Sigmoid colon (tissue), 7 donors: Measurements from ENCODE around the gene LGALS7B. TPM values are rescaled to one million over a fixed set of nuclear protein-coding genes. Genes with fewer than 3 reads are reported as not detected.

ENCODE experiments used
- DNase-seq: peaks from one replicate; pipeline ENCODE4 v3.0.0-alpha.2; 2019
- H3K27ac ChIP-seq, 4 donors: fragments of 200-600 bp; sonication (generic); one replicate each; pipeline ENCODE4 v1.5.1; 2016 to 2019; ENCODE audit warnings: mild to moderate bottlenecking in 1 of 4
- H3K27me3 ChIP-seq, 3 donors: fragments of 200-600 bp; sonication (generic); one replicate each; pipeline ENCODE4 v1.5.1; 2019; ENCODE audit warnings: mild to moderate bottlenecking in 1 of 3
- H3K36me3 ChIP-seq, 4 donors: fragments of 200-600 bp; sonication (generic); one replicate each; pipeline ENCODE4 v1.5.1; 2016 to 2019
- H3K4me1 ChIP-seq, 4 donors: fragments of 200-600 bp; sonication (generic); one replicate each; pipeline ENCODE4 v1.5.1; 2017 to 2019
- H3K4me3 ChIP-seq, 4 donors: fragments of 200-600 bp; sonication (generic); one replicate each; pipeline ENCODE4 v1.5.1; 2017 to 2019; ENCODE audit warnings: mild to moderate bottlenecking in 2 of 4, moderate library complexity in 1 of 4
- H3K9me3 ChIP-seq, 4 donors: fragments of 200-600 bp in 3 of 4; sonication (generic) in 3 of 4; one replicate each; pipeline versions ENCODE4 v1.5.1 to v1.6.1; 2013 to 2019
- CTCF ChIP-seq, 4 experiments: fragments of 450-650 bp in 3 of 4; fragments of 200-600 bp in 1 of 4; IDR thresholded peaks; one replicate each; pipeline ENCODE4 v1.5.1; 2016 to 2019; ENCODE audit warnings: antibody characterized with exemption in 4 of 4, mild to moderate bottlenecking in 3 of 4, moderate library complexity in 2 of 4
- EP300 ChIP-seq, 4 donors: sonication (generic); formaldehyde crosslinking; IDR thresholded peaks; one replicate each; pipeline ENCODE4 v1.6.1; 2017; ENCODE audit warnings: antibody characterized with exemption in 4 of 4
- POLR2A ChIP-seq, 2 donors: fragments of 450-650 bp; IDR thresholded peaks; one replicate each; pipeline ENCODE4 v1.6.1; 2016; ENCODE audit warnings: antibody characterized with exemption in 2 of 2, mild to moderate bottlenecking in 2 of 2, moderate library complexity in 2 of 2
- POLR2AphosphoS5 ChIP-seq, 4 donors: sonication (generic); formaldehyde crosslinking; IDR thresholded peaks; one replicate each; pipeline ENCODE4 v1.6.1; 2017; ENCODE audit warnings: antibody characterized with exemption in 4 of 4
- WGBS, 2 donors: extraction: QIAGEN DNeasy Blood & Tissue Kit; methylation state at CpG; one replicate each; pipeline ENCODE4 v1.1.7; 2013; 5-methylcytosine and 5-hydroxymethylcytosine counted together
- intact Hi-C: fragments of 100-400 bp; cut with DNase I; formaldehyde crosslinking; loops from one replicate; pipeline ENCODE4 v1.15.1; 2023
- polyA plus RNA-seq, 3 donors: library from polyadenylated mRNA; stranded (reverse); fragments of 200-250 nt; gene quantifications; one replicate each; pipeline ENCODE4 v1.2.3, GENCODE V29; 2013
- total RNA-seq, 4 donors: library from RNA; depleted of rRNA; stranded (reverse); fragments of >200 nt; gene quantifications; one replicate each; pipeline ENCODE4 v1.1.0, GENCODE V29; 2016
- donor health status: healthy with polysubstance abuse.
- donor health status: Bipolar disorder and iron deficiency.
- donor health status: healthy.

The LGALS7B gene
- total and polyA plus RNA-seq, 7 donors, result 1.2 to 3.0 TPM; not detected in 5

GRCh38 chr19:38834104-38834490 is 45.1 kb downstream of the LGALS7B start:
- intact Hi-C loops, result loop anchor here (5.0 to 10.0 kb wide), 3 partner anchors 97 to 189 kb away; partner anchors contain the start of gene ACTN4
- no peak for DNase-seq

GRCh38 chr19:38834590-38834989 is 45.6 kb downstream of the LGALS7B start:
- intact Hi-C loops, result loop anchor here (5.0 to 10.0 kb wide), 3 partner anchors 97 to 190 kb away; partner anchors contain the start of gene ACTN4
- H3K9me3 ChIP-seq, result no peaks in the 10 kb centered on the region
- TF ChIP-seq EP300 (IDR thresholded peaks at IDR 0.05), result no peak
- no peak for TF ChIP-seq CTCF (IDR thresholded peaks at IDR 0.05)
- no peak for TF ChIP-seq POLR2AphosphoS5 (IDR thresholded peaks at IDR 0.05)
- no peak for TF ChIP-seq POLR2A (IDR thresholded peaks at IDR 0.05)
- no peaks in the 10 kb centered on the region for H3K27me3 ChIP-seq
- 94 to 95% methylated on average over 6 of the region's 6 CpGs for WGBS, 2 donors
- H3K27ac ChIP-seq, result peak overlapping the region; percentile 6 to 98 (median 78)
- peaks cover 25 to 53% (median 39%) of the 10 kb centered on the region in 4 donors for H3K36me3 ChIP-seq
- H3K4me3 ChIP-seq, result no peak overlapping the region
- H3K4me1 ChIP-seq, result peaks cover 0 to 39% (median 33%) of the 10 kb centered on the region in 4 donors
- no peak for DNase-seq

More at GRCh38 chr19:38834104-38834490, 45.1 kb downstream of the LGALS7B start:
- no peaks in the 10 kb centered on the region for H3K27me3 ChIP-seq
- WGBS, 2 donors, result 89% methylated on average over 4 of the region's 4 CpGs
- H3K36me3 ChIP-seq, result peaks cover 20 to 53% (median 39%) of the 10 kb centered on the region in 4 donors
- TF ChIP-seq POLR2AphosphoS5 (IDR thresholded peaks at IDR 0.05) (no peak), CTCF (IDR thresholded peaks at IDR 0.05) (no peak), EP300 (IDR thresholded peaks at IDR 0.05) (no peak), POLR2A (IDR thresholded peaks at IDR 0.05) (no peak)
- H3K4me3 ChIP-seq, result no peak overlapping the region
- peaks cover 0 to 41% (median 33%) of the 10 kb centered on the region in 4 donors for H3K4me1 ChIP-seq
- peak overlapping the region in 3 of 4 donors; percentile 92 to 98 (median 96) for H3K27ac ChIP-seq
- no peaks in the 10 kb centered on the region for H3K9me3 ChIP-seq

GRCh38 chr19:38836159-38836982 is 47.4 kb downstream of the LGALS7B start:
- no peak for TF ChIP-seq POLR2AphosphoS5 (IDR thresholded peaks at IDR 0.05)
- TF ChIP-seq EP300 (IDR thresholded peaks at IDR 0.05), result no peak
- TF ChIP-seq POLR2A (IDR thresholded peaks at IDR 0.05), result no peak
- TF ChIP-seq CTCF (IDR thresholded peaks at IDR 0.05), result no peak
- no peak for DNase-seq

GRCh38 chr19:38836983-38837626 is 48.1 kb downstream of the LGALS7B start:
- Histone ChIP-seq H3K36me3 (peaks cover 49 to 69% (median 58%) of the 10 kb centered on the region in 4 donors), H3K9me3 (no peaks in the 10 kb centered on the region), H3K4me1 (peaks cover 0 to 26% (median 20%) of the 10 kb centered on the region in 4 donors), H3K27me3 (no peaks in the 10 kb centered on the region), H3K27ac (peak overlapping the region in 1 of 4 donors; percentile 7), H3K4me3 (no peak overlapping the region)
- WGBS, 2 donors, result 88 to 94% methylated on average over 6 of the region's 6 CpGs
- intact Hi-C loops, result loop anchor here (1.0 to 10.0 kb wide), 2 partner anchors 10 to 192 kb away; partner anchors contain the start of gene ACTN4
- DNase-seq, result no peak
- TF ChIP-seq CTCF (IDR thresholded peaks at IDR 0.05), result no peak
- TF ChIP-seq EP300 (IDR thresholded peaks at IDR 0.05), result no peak
- no peak for TF ChIP-seq POLR2AphosphoS5 (IDR thresholded peaks at IDR 0.05)
- TF ChIP-seq POLR2A (IDR thresholded peaks at IDR 0.05), result no peak

More at GRCh38 chr19:38836159-38836982, 47.4 kb downstream of the LGALS7B start:
- intact Hi-C loops, result loop anchor here (1.0 to 10.0 kb wide), 2 partner anchors 11 to 192 kb away; partner anchors contain the start of gene ACTN4
- Histone ChIP-seq H3K27me3 (no peaks in the 10 kb centered on the region), H3K27ac (peak overlapping the region in 3 of 4 donors; percentile 61 to 98 (median 96)), H3K4me3 (no peak overlapping the region), H3K9me3 (no peaks in the 10 kb centered on the region), H3K4me1 (peaks cover 0 to 26% (median 21%) of the 10 kb centered on the region in 4 donors), H3K36me3 (peaks cover 42 to 62% (median 51%) of the 10 kb centered on the region in 4 donors)
- 71 to 83% methylated on average over 8 of the region's 8 CpGs for WGBS, 2 donors
